Daoy (cell line): Measurements from ENCODE around the gene PIP4K2B. TPM values are rescaled to one million over a fixed set of nuclear protein-coding genes. Genes with fewer than 3 reads are reported as not detected.
A peak's percentile ranks its signal among the peaks of the same experiment; 100 is the strongest.
"Not testable (repeated sequence)": the region's sequence is repeated elsewhere in the genome, so short reads cannot be mapped to it uniquely, and the experiment has no call there.

ENCODE experiments used
- DNase-seq: peaks from one replicate; pipeline ENCODE4 v3.0.0-alpha.2; 2015; ENCODE audit warnings: low read depth
- total RNA-seq: library from RNA; depleted of rRNA; stranded (reverse); fragments of >200 nt; shearing (Covaris generic); gene quantifications from 2 replicates; pipeline ENCODE4 v1.2.3, GENCODE V29; 2014; rRNA removed

The PIP4K2B gene
- total RNA-seq, 1 experiment from 2014 or later, result 22.4 TPM

- DNase-seq, result peak; percentile 68
Observed at GRCh38 chr17:38730526-38731379, 68.6 kb downstream of the PIP4K2B start.

GRCh38 chr17:38729886-38730525 is 69.3 kb downstream of the PIP4K2B start, which contains the start of gene CISD3:
Gene CISD3, plus strand, starts transcription at chr17:38730341. Its CDS starts 18 bp downstream, at chr17:38730359.
- peak; percentile 88 for DNase-seq

- DNase-seq, result no peak
Observed at GRCh38 chr17:38729368-38729885, 69.9 kb downstream of the PIP4K2B start.

GRCh38 chr17:38728290-38728831 is 71.0 kb downstream of the PIP4K2B start:
- no peak for DNase-seq

GRCh38 chr17:38727736-38728135 is 71.6 kb downstream of the PIP4K2B start:
- no peak for DNase-seq

- DNase-seq, result not testable (repeated sequence)
Observed at GRCh38 chr17:38726145-38726544, 73.2 kb downstream of the PIP4K2B start.

GRCh38 chr17:38725066-38725465 is 74.3 kb downstream of the PIP4K2B start:
- no peak for DNase-seq

- peak; percentile 52 for DNase-seq
Observed at GRCh38 chr17:38724337-38724988, 74.9 kb downstream of the PIP4K2B start.

GRCh38 chr17:38721802-38722201 is 77.6 kb downstream of the PIP4K2B start:
- DNase-seq, result no peak

- no peak for DNase-seq
Observed at GRCh38 chr17:38720941-38721340, 78.4 kb downstream of the PIP4K2B start.

GRCh38 chr17:38719943-38720641 is 79.3 kb downstream of the PIP4K2B start:
- DNase-seq, result no peak

GRCh38 chr17:38719289-38719942 is 79.9 kb downstream of the PIP4K2B start:
- no peak for DNase-seq

- no peak for DNase-seq
Observed at GRCh38 chr17:38717139-38717745, 82.1 kb downstream of the PIP4K2B start.

- no peak for DNase-seq
Observed at GRCh38 chr17:38716368-38717005, 82.9 kb downstream of the PIP4K2B start.

Other genes starting within 250 kb of the PIP4K2B start
- gene SRCIN1, start 193.6 kb downstream of the PIP4K2B start, total RNA-seq, result 0.03 and 0.80 TPM in 2 replicates
- gene EPOP, start 124.6 kb downstream of the PIP4K2B start, total RNA-seq, result 7.0 and 8.2 TPM in 2 replicates
- 12.4 and 12.9 TPM in 2 replicates for gene MLLT6, start 94.3 kb downstream of the PIP4K2B start, total RNA-seq
- 0.57 and 3.4 TPM in 2 replicates for gene CISD3, start 69.2 kb downstream of the PIP4K2B start, total RNA-seq
- 3.3 and 3.5 TPM in 2 replicates for gene PCGF2, start 51.2 kb downstream of the PIP4K2B start, total RNA-seq
- gene PSMB3, start 46.8 kb downstream of the PIP4K2B start, total RNA-seq, result 524 and 545 TPM in 2 replicates
- 9.8 and 17.3 TPM in 2 replicates for gene CWC25, start 25.8 kb upstream of the PIP4K2B start, total RNA-seq
- gene RPL23, start 54.2 kb upstream of the PIP4K2B start, total RNA-seq, result 1,167 and 1,311 TPM in 2 replicates
- 71.0 and 77.9 TPM in 2 replicates for gene LASP1, start 70.5 kb upstream of the PIP4K2B start, total RNA-seq
- gene FBXO47, start 167.8 kb upstream of the PIP4K2B start, total RNA-seq, result not detected in 2 replicates